Spleen (tissue), 11 donors: Measurements from ENCODE around the gene MIA3. TPM values are rescaled to one million over a fixed set of nuclear protein-coding genes. Genes with fewer than 3 reads are reported as not detected.

Experiments
- DNase-seq: peaks from one replicate; pipeline ENCODE4 v3.0.0-alpha.2; 2020
- H3K27ac ChIP-seq, 8 donors: fragments of 200-600 bp; sonication (generic) in 7 of 8; 1 replicate in 4 of 8; 2 replicates in 4 of 8; pipeline versions ENCODE4 v1.5.0 to v1.8.0; 2016 to 2021; ENCODE audit warnings: inconsistent platforms in 4 of 8, mild to moderate bottlenecking in 4 of 8, moderate library complexity in 1 of 8
- H3K27me3 ChIP-seq, 7 donors: fragments of 200-600 bp; sonication (generic) in 6 of 7; replicated peaks in 1 of 7; 1 replicate in 4 of 7; 2 replicates in 3 of 7; pipeline versions ENCODE4 v1.5.0 to v1.8.0; 2016 to 2021; ENCODE audit warnings: inconsistent platforms in 3 of 7, mild to moderate bottlenecking in 1 of 7
- H3K36me3 ChIP-seq, 6 donors: fragments of 200-600 bp; sonication (generic) in 5 of 6; 1 replicate in 4 of 6; 2 replicates in 2 of 6; pipeline versions ENCODE4 v1.5.0 to v1.8.0; 2016 to 2021; ENCODE audit warnings: inconsistent platforms in 2 of 6
- H3K4me1 ChIP-seq, 6 donors: fragments of 200-600 bp; sonication (generic) in 5 of 6; 1 replicate in 3 of 6; 2 replicates in 3 of 6; pipeline versions ENCODE4 v1.5.0 to v1.8.0; 2016 to 2021; ENCODE audit warnings: inconsistent platforms in 3 of 6
- H3K4me3 ChIP-seq, 8 donors: fragments of 200-600 bp; sonication (generic) in 7 of 8; 1 replicate in 4 of 8; 2 replicates in 4 of 8; pipeline versions ENCODE4 v1.5.0 to v1.8.0; 2016 to 2021; ENCODE audit warnings: inconsistent platforms in 4 of 8, mild to moderate bottlenecking in 4 of 8, moderate library complexity in 2 of 8
- H3K9me3 ChIP-seq, 8 donors: fragments of 200-600 bp; sonication (generic) in 7 of 8; 1 replicate in 4 of 8; 2 replicates in 4 of 8; pipeline versions ENCODE4 v1.5.0 to v1.8.0; 2016 to 2021; ENCODE audit warnings: inconsistent platforms in 4 of 8
- POLR2A ChIP-seq, 3 donors: fragments of 450-650 bp; IDR thresholded peaks; one replicate each; pipeline ENCODE4 v1.5.1; 2017; ENCODE audit warnings: antibody characterized with exemption in 3 of 3, mild to moderate bottlenecking in 1 of 3
- POLR2AphosphoS5 ChIP-seq, 3 donors: sonication (generic); formaldehyde crosslinking; IDR thresholded peaks; one replicate each; pipeline ENCODE4 v1.5.1; 2017; ENCODE audit warnings: antibody characterized with exemption in 3 of 3
- WGBS, 5 donors: extraction: QIAGEN DNeasy Blood & Tissue Kit in 3 of 5; methylation state at CpG; one replicate each; pipeline versions ENCODE4 v1.1.5 to v1.1.7; 2013 to 2018; 5-methylcytosine and 5-hydroxymethylcytosine counted together
- intact Hi-C: fragments of 100-400 bp; cut with DNase I; formaldehyde crosslinking; loops from one replicate; pipeline ENCODE4 v1.15.0; 2023; ENCODE audit warnings: low total_unique reads
- polyA plus RNA-seq, 3 donors: library from polyadenylated mRNA; stranded (reverse); fragments of 200-250 nt; gene quantifications; one replicate each; pipeline ENCODE4 v1.2.1, GENCODE V29; 2013
- total RNA-seq, 7 donors: library from RNA; depleted of rRNA in 3 of 7; stranded (reverse); fragments of >200 nt in 3 of 7; fragmentation: NEBNext Ultra II Directional in 4 of 7; extraction: Animal tissue kit (Norgen Biotek cat#: 25700) in 4 of 7; gene quantifications; one replicate each; pipeline versions ENCODE4 v1.1.0 to v1.2.1, GENCODE V29; 2016 to 2021
- TF ChIP-seq, protein P1 (sequence below), 11 experiments: fragments of 200-600 bp in 7 of 11; fragments of 450-650 bp in 4 of 11; sonication (generic) in 4 of 11; IDR thresholded peaks in 8 of 11; conservative IDR thresholded peaks in 3 of 11; 1 replicate in 7 of 11; 2 replicates in 4 of 11; pipeline versions ENCODE4 v1.4.0 to v1.8.0; 2016 to 2021; ENCODE audit warnings: antibody characterized with exemption in 11 of 11, inconsistent platforms in 4 of 11, mild to moderate bottlenecking in 1 of 11
- donor health status: healthy with polysubstance abuse.
- donor health status: DM: no; HTN: no; CAD: no; lungs with moderate emphysema.
- donor health status: DM: no; HTN: no; CAD: no.
- donor health status: Bipolar disorder and iron deficiency.
- donor health status: healthy.
- donor health status: DM: no; HTN: no; CAD: no.
- donor health status: DM: yes; HTN: yes; CAD: no.

Gene MIA3
- total and polyA plus RNA-seq, 10 donors = 25.4 to 68.8 (median 51.7) TPM

- DNase-seq = no peak
- no peak for TF ChIP-seq POLR2AphosphoS5 (IDR thresholded peaks at IDR 0.05)
- TF ChIP-seq, protein P1, sequence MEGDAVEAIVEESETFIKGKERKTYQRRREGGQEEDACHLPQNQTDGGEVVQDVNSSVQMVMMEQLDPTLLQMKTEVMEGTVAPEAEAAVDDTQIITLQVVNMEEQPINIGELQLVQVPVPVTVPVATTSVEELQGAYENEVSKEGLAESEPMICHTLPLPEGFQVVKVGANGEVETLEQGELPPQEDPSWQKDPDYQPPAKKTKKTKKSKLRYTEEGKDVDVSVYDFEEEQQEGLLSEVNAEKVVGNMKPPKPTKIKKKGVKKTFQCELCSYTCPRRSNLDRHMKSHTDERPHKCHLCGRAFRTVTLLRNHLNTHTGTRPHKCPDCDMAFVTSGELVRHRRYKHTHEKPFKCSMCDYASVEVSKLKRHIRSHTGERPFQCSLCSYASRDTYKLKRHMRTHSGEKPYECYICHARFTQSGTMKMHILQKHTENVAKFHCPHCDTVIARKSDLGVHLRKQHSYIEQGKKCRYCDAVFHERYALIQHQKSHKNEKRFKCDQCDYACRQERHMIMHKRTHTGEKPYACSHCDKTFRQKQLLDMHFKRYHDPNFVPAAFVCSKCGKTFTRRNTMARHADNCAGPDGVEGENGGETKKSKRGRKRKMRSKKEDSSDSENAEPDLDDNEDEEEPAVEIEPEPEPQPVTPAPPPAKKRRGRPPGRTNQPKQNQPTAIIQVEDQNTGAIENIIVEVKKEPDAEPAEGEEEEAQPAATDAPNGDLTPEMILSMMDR (IDR thresholded peaks at IDR 0.05 in 8 of 11, conservative IDR thresholded peaks at IDR 0.05 in 3 of 11) = peak in 1 of 11 experiments; percentile 7
These were observed 88.9 kb downstream of the MIA3 start for GRCh38 chr1:222706815-222707214.

GRCh38 chr1:222709700-222710153, 91.8 kb downstream of the MIA3 start:
- peak overlapping the region in 4 of 8 donors; percentile 20 to 99 (median 96) for H3K27ac ChIP-seq
- H3K4me1 ChIP-seq = peaks cover 22 to 74% (median 41%) of the 10 kb centered on the region in 6 donors
- intact Hi-C loops = no loop called here
- peak overlapping the region in 1 of 8 donors; percentile 92 for H3K4me3 ChIP-seq
- DNase-seq = no peak
- no peaks in the 10 kb centered on the region for H3K27me3 ChIP-seq
- no peak for TF ChIP-seq POLR2AphosphoS5 (IDR thresholded peaks at IDR 0.05)
- TF ChIP-seq, protein P1 (IDR thresholded peaks at IDR 0.05 in 8 of 11, conservative IDR thresholded peaks at IDR 0.05 in 3 of 11) = no peak
- H3K9me3 ChIP-seq = no peaks in the 10 kb centered on the region
- peaks cover 0 to 25% (median under 1%) of the 10 kb centered on the region in 6 donors for H3K36me3 ChIP-seq
- WGBS, 5 donors = 76 to 88% (median 84%) methylated on average over 5 of the region's 5 CpGs

More at GRCh38 chr1:222706815-222707214, 88.9 kb downstream of the MIA3 start:
- intact Hi-C loops = no loop called here
- no peak overlapping the region for H3K4me3 ChIP-seq
- WGBS, 5 donors = 69 to 97% (median 72%) methylated on average over 4 of the region's 4 CpGs
- peaks cover 13 to 67% (median 31%) of the 10 kb centered on the region in 6 donors for H3K4me1 ChIP-seq
- no peaks in the 10 kb centered on the region for H3K27me3 ChIP-seq
- peaks cover 0 to 6% (median 0%) of the 10 kb centered on the region in 8 donors for H3K9me3 ChIP-seq
- peaks cover 0 to 43% (median 12%) of the 10 kb centered on the region in 6 donors for H3K36me3 ChIP-seq
- no peak overlapping the region for H3K27ac ChIP-seq

DNA sequence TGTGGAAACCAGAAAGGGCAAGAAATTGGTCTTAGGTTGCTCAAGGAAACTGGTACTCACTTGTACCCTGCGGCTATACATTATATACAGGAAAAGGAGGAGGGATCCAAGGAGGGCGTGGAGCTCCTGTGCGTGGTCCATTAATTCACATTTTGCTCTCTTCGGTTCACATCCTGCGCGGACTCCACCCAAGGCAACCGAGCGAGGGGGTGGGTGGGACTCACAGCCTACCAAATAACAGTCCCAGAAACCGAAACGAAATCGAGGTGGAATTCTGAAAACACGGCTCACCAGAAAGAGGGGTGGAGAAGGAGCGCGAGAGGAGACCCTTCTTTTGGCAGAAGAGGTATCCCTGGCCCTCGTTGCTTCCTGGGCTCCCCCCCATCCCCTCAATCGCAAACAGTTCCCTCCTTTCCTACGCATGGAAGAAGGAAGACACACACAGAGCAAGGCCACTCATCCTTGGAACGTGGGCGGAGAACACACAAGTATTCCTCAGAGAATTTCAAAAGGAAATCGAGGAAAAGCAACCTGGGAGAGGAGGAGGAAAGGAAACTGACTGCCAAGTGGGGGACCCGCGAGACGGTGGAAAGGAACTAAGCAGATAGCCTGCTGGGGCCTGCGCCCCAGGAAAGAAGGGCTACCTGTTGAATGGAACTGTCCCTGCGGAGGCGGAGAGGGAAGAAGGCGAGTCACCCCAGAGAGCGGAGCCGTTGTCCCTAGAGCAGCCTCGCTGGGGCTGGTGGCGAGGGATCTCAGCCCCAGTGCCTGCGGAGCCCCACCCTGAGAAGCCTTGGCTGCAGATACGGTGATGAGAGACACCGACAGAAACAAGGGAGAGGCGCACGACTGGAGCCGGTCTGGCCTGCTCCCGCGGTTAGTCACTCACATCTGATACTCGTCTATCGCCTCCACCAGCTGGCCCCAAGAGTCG, 93.7 kb downstream of the MIA3 start:
- Histone ChIP-seq H3K9me3 (no peaks in the 10 kb centered on the region), H3K36me3 (peaks cover 0 to 39% (median 14%) of the 10 kb centered on the region in 6 donors), H3K27ac (peak overlapping the region; percentile 92 to 99 (median 98)), H3K4me1 (peaks cover 23 to 79% (median 53%) of the 10 kb centered on the region in 6 donors), H3K27me3 (no peaks in the 10 kb centered on the region), H3K4me3 (peak overlapping the region; percentile 85 to 98 (median 94))
- TF ChIP-seq, protein P1 (IDR thresholded peaks at IDR 0.05 in 8 of 11, conservative IDR thresholded peaks at IDR 0.05 in 3 of 11) = no peak
- TF ChIP-seq POLR2A (IDR thresholded peaks at IDR 0.05) = no peak
- TF ChIP-seq POLR2AphosphoS5 (IDR thresholded peaks at IDR 0.05) = peak in 2 of 3 donors; percentile 64 to 67
- peak; percentile 90 for DNase-seq
- 0 to 1% (median 0%) methylated on average over 40 to 42 of the region's 42 CpGs for WGBS, 5 donors
- intact Hi-C loops = no loop called here
